NCI-H128 (cell line): ENCODE measurements around the gene FA2H.

Experiments
- DNase-seq: peaks from one replicate; lab custom pipeline; 2025; ENCODE audit not compliant: unreplicated experiment; lab: John Stamatoyannopoulos, UW

The FA2H gene

GRCh38 chr16:74745109-74745615, 29.5 kb downstream of the FA2H start:
- no peak for DNase-seq

- no peak for DNase-seq
Observed at GRCh38 chr16:74744566-74744965, 30.1 kb downstream of the FA2H start.

DNA sequence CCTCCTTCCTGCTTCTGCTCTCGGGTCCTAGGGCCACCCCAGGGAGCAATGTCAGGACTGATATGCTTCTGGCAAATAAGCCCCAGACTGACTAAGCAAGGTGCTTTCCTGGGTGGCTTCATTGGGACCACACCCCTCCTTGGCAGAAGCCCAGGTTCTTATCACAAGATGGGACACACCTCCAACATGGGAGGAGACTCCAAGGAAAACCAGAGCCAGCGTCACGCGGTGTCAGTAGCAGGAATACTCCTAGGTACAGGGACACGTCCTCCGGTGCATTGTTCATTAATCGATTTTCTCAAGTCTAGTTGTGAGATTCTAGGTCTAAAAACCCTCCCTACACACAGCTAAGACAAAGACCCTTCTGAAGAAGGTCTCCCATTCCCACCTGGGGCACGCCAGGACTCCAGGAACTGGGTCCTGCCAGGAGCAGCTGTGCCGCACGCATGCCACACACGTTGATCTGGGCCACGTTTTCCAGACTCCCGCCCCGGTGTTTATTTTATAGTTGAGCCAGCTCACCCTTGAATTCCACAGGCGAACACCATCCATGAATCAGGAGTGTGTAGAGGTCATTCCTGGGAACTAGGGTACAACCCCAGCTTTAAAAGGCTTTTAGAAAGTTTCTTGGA, 30.8 kb downstream of the FA2H start:
- DNase-seq, result no peak

- DNase-seq, result no peak
Observed at GRCh38 chr16:74743045-74743667, 31.5 kb downstream of the FA2H start.

DNA sequence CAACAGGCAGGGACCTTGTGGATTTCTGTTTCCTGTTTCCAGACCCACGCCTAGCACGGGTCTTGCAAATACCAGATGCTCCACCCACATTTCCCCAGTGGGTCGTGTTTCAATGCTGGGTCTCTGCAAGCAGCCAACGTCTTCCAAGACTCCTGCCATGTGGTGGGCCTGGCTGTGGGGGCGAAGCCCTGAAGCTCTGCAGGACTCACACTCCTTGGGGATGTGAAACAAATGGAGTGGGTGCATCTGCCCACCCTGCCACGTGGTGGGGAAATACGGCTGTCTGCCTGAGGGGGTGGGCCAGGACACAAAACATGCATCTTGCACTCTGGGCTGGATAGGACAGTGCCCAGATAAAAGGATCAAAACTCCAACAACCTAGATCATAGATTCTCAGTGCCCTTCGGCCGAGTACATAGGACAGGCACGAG, 32.6 kb downstream of the FA2H start:
- DNase-seq, result no peak

DNA sequence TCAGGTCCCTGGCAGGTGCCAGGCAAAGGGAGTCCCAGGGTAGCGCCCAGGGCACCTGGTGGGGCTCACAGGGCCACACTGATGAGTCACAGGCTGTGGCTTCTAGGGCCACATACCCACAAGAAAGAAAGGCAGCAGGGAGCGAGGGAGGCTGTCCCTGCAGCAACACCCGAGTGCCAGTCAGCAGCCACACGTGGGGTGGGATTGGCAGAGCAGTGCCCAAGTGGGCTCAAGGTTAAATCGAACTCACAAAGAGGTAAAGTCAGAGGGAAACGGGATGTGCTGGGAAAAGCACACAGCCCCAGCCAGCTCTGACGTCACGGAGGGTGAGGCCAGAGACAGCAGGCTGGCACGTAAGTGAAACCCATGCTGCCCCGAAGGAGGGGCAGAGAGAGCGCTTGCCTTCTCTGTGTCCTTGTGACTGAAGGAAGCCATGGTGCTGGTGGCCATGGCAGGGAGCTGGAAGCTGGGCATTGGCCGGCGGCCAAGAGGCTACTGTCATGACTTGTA, 33.8 kb downstream of the FA2H start:
- no peak for DNase-seq

- DNase-seq, result no peak
Observed at GRCh38 chr16:74739275-74739674, 35.3 kb downstream of the FA2H start.

GRCh38 chr16:74738816-74739215, 35.8 kb downstream of the FA2H start:
- no peak for DNase-seq

GRCh38 chr16:74738113-74738541, 36.5 kb downstream of the FA2H start:
- DNase-seq, result no peak

- no peak for DNase-seq
Observed at GRCh38 chr16:74737521-74737920, 37.1 kb downstream of the FA2H start.

DNA sequence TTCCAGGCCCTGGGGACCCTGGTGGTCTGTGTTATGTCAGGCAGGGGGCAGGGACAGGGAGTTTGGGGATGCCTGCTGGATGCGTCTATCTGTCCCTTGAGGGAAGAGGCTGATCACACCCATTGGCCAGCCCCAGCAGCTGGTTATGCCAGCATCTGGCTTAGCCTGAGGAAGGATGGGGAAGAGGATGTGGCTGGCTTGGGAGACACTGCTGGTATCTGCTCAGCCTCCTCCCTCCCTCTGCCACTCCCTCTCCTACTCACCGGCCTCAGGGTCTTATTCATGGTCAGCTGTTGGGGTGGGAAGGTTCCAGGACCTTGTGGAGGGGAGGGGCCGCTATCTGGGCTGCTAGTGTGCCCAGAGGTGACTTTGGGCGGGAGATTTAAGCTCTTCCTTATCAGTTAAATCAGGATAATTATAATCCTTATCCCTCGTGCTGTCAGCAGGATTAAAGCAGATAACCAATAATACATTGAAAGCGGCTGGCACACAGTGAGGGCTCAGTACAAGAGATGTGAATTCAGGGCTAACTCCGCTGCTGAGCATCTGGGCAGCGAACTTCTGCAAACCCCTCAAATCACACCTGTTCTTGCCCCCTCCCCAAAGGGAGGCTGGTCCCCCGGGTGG, 38.0 kb downstream of the FA2H start:
- DNase-seq, result no peak

- DNase-seq, result no peak
Observed at GRCh38 chr16:74735554-74735953, 39.1 kb downstream of the FA2H start.

GRCh38 chr16:74735162-74735452, 39.5 kb downstream of the FA2H start:
- no peak for DNase-seq

DNA sequence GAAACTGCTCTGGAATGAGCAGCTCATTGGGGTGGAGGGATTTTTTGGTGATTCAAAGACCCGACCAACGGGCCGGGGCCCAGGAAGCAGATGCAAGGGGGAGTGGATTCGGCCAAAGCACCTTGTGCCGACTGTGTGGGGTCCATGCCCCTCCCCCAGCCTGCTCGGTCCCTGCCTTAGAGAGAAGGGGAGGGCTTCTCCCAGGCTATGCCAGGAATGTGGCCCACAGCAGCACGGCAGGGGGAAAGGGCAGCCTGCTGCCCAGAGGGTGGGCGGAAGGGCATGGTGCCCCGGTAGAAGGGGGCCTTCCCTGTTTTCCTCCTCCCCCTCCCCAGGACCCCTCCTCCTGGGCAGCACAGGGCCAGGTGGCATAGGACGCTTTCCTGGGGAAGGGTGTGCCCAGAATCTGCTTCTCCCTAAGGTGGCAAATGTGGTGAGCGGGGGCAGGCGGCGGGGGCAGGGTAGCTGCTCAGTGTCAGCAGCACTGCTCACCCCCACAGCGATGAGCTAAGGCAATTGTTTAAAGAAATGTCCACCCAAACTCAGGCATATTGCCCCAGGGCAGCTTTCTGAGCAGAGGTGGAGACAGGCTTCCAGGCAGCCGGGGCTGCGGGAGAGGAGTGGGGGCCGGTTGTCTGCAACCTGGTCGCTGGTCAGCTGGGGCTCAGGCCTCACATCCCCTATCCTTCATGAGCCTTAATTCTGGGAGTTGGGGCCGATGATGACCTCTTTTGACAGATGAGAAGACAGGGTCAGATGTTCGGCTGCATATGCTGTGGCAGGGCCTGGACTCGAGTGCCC, 40.1 kb downstream of the FA2H start:
- no peak for DNase-seq

- no peak for DNase-seq
Observed at GRCh38 chr16:74732707-74733350, 41.8 kb downstream of the FA2H start.

DNA sequence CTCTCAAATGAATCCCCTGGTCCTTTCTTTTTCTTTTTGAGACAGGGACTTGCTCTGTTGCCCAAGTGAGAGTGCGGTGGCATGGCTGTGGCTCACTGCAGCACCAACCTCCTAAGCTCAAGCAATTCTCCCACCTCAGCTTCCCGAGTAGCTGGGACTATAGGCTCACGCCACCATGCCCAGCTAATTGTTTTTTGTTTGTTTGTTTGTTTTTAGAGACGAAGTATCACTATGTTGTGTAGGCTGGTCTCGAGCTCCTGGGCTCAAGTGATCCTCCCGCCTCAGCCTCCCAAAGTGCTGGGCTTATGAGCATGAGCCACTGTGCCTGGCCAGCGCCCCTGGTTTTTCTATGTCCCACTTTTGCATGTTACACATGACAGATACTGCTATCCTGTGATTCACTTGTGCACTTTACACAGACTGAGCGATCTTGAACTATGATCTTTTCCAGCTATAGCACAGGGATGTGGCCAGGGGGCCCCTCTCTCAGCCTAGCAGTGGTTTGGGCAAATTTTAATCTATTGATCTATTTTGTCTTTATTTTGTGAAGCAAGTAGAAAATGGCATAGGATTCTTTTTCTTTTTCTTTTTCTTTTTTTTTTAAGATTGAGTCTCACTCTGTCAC, 42.7 kb downstream of the FA2H start:
- no peak for DNase-seq

GRCh38 chr16:74729783-74730683, 44.6 kb downstream of the FA2H start:
- no peak for DNase-seq

DNA sequence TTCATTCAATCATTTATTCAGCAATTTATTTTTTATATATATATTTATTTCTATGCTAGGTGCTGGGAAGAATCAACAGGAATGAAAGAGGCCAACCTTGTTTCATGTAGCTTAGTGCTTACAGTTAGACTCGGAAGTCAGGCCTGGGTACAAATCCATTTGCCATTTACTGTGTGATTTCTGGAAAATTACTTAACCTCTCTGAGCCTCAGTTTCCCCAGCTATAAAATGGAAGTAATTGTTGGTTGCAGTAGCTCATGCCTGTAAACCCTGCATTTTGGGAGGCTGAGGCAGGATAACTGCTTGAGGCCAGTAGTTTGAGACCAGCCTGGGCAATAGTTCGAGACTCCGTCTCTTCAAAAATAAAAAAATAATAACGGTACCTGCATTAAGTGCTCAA, 46.7 kb downstream of the FA2H start:
- no peak for DNase-seq

GRCh38 chr16:74726716-74727115, 47.9 kb downstream of the FA2H start:
- DNase-seq, result no peak
